ENCODE results near the gene PLK1.
"Not testable (repeated sequence)": the region's sequence is repeated elsewhere in the genome, so short reads cannot be mapped to it uniquely, and the experiment has no call there.

Gene PLK1

GRCh38 chr16:23678430-23679273 lies at the start of gene PLK1:
Gene PLK1 (plus strand): TSS chr16:23678889. CDS start chr16:23678933, 44 bp downstream.
- peak; percentile 63 for DNase-seq

- no peak for DNase-seq
Measured at GRCh38 chr16:23629516-23629915, 49.2 kb upstream of the PLK1 start.

GRCh38 chr16:23631874-23632273 lies 46.8 kb upstream of the PLK1 start:
- not testable (repeated sequence) for DNase-seq

GRCh38 chr16:23634461-23635036 lies 44.1 kb upstream of the PLK1 start:
- DNase-seq = no peak

GRCh38 chr16:23635958-23636357 lies 42.7 kb upstream of the PLK1 start:
- DNase-seq = no peak

GRCh38 chr16:23640615-23640930 lies 38.1 kb upstream of the PLK1 start:
- no peak for DNase-seq

GRCh38 chr16:23640931-23641765 lies 37.5 kb upstream of the PLK1 start, which contains the start of the genes DCTN5 and PALB2:
Gene DCTN5 (plus strand): TSS chr16:23641466. CDS start chr16:23641543, 77 bp downstream.
Gene PALB2 (minus strand): TSS chr16:23641310. CDS start chr16:23641157, 153 bp downstream.
- DNase-seq = peak; percentile 73

- DNase-seq = no peak
Measured at GRCh38 chr16:23642246-23642774, 36.4 kb upstream of the PLK1 start.

- no peak for DNase-seq
Measured at GRCh38 chr16:23650674-23651416, 27.8 kb upstream of the PLK1 start.

GRCh38 chr16:23651943-23652468 lies 26.7 kb upstream of the PLK1 start:
- no peak for DNase-seq

- no peak for DNase-seq
Measured at GRCh38 chr16:23663918-23664317, 14.8 kb upstream of the PLK1 start.

- no peak for DNase-seq
Measured at GRCh38 chr16:23666571-23667354, 11.9 kb upstream of the PLK1 start.

GRCh38 chr16:23667355-23667659 lies 11.4 kb upstream of the PLK1 start:
- no peak for DNase-seq

GRCh38 chr16:23668225-23668624 lies 10.5 kb upstream of the PLK1 start:
- no peak for DNase-seq

- DNase-seq = no peak
Measured at GRCh38 chr16:23668873-23669272, 9.8 kb upstream of the PLK1 start.

- DNase-seq = no peak
Measured at GRCh38 chr16:23670137-23670776, 8.4 kb upstream of the PLK1 start.

GRCh38 chr16:23673971-23674614 lies 4.6 kb upstream of the PLK1 start:
- no peak for DNase-seq

GRCh38 chr16:23676924-23677480 lies 1.7 kb upstream of the PLK1 start:
- no peak for DNase-seq

GRCh38 chr16:23679274-23679985 lies 741 bp downstream of the PLK1 start:
- DNase-seq = no peak

- no peak for DNase-seq
Measured at GRCh38 chr16:23679986-23680336, 1.3 kb downstream of the PLK1 start.
